HG03095 (cell line): Measurements from ENCODE around the gene XPNPEP1.

Experiments used
- ATAC-seq: cut with Tn5 transposase; IDR thresholded peaks from one replicate; pipeline ENCODE4 v1.9.1; 2021; ENCODE audit warnings: moderate library complexity; ENCODE audit not compliant: unreplicated experiment

The XPNPEP1 gene

GRCh38 chr10:109922976-109923921 lies at the start of gene XPNPEP1:
XPNPEP1 (minus strand) TSS chr10:109923511; CDS start chr10:109923433, 78 bp downstream.
- peak; percentile 97 for ATAC-seq

DNA sequence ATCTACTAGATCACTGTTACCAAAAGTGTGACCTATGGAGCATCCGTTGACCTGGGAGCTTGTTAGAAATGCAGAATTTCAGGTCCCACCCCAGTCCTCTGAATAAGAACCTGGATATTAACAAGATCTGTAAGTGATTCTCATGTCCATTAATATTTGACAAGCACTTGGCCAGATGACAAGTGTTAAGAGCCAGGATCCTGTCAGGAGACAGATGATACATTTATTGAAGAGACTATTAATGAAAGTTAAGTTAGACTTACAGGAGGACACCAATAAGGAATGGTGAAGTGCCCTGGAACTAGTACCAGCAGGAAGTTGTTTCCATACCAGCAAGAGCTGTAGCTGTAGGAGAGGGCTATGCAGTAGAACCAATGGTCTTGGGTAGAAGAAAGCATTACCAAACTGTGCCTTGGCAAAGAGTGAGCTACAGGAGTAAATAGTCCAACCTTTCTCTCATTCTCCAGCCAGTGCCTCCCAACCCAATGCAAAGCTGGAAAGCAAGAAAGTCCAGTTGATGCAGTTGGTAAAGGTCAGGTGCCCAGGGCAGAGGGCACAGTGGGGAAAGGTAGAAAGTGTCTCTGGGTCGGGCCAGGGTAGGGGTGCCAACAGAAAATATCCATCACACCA lies 49.2 kb upstream of the XPNPEP1 start:
- ATAC-seq, result no peak

DNA sequence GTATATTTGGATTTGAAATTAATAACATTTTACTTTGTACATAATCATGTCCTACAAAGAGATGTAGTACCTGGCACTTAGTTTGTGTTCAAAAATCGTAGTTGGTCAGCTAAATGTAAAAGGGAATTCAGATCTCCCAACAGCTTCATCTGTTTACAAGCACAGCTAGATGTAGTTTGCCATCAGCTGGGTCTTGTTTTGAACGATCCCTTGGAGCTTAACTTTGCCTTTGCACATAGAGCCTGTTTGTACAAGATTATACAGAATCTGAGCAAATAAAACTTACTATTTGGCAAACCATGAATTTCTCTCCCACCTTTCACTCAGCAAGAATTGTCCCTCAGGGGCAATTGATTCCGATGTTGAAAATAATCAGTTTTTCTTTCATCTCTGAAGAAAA lies 48.3 kb upstream of the XPNPEP1 start:
- no peak for ATAC-seq

- ATAC-seq, result no peak
Measured at GRCh38 chr10:109969760-109970346, 46.5 kb upstream of the XPNPEP1 start.

- no peak for ATAC-seq
Measured at GRCh38 chr10:109968953-109969759, 45.8 kb upstream of the XPNPEP1 start.

DNA sequence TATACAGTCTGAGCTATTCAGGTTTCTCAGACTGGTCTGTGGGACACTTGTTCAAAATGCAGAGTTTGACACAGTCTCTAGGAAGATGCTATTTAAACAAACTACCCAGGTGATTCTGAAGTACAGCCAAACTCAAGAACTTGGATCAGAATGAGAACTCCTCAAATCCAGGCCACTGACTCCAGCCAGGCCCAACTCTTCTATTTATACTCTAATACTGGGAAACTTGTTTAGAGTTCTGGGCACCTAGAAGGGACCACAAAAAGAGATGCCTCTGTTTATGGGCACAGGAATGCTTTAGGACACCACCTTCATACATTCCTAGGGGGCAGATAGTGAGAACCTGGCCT lies 44.4 kb upstream of the XPNPEP1 start:
- ATAC-seq, result no peak

DNA sequence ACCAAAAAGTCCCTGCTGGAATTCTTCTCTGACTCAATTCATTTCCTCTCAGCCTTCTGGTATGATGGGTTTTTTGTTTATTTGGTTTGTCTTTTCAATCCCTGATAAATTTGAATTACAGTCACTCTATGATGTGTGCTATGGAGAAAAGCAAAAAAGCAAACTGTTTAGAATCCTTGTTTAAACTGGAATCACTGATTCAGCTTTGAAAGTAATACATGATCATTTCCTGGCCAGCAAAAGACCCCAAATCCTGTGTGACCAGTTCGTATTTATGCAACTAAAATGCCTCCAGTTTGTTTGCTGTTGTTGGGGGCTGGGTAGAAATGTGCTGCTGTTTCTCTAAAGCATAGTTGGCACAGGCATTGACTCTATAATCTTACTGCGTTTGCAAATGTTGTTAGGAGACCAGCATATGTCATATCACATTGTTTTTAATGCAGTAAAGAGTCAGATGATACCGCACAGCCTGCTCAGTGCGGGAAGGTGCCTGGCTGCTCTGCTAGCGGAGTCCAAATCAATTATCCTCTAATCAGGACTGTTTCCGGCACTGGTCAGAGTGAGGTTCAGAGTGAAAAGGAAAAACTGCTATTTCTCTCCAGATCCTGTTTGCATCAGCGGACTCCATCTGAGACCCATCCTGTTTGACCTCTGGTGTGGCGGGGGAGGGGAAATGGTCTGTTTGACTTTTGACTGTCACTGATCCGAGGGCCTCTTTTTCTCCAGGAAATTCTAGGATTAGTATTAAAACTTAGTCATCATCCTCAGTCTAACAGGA lies 43.8 kb upstream of the XPNPEP1 start:
- no peak for ATAC-seq

DNA sequence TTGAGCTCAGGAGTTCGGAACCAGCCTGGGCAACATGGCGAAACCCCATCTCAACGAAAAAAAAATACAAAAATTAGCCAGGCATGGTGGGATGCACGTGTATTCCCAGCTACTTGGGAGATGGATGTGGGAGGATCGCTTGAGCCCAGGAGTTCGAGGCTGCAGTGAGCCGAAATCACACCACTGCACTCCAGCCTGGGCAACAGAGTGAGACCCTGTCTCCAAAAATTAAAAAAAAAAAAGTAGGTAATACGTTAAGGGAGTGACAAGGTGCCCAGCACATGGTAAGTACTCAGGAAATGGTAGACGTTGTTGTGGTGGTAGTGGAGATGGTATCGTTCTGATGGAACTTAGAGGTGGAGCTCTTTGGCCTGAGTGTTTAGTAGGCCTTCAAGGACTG lies 41.0 kb upstream of the XPNPEP1 start:
- no peak for ATAC-seq

DNA sequence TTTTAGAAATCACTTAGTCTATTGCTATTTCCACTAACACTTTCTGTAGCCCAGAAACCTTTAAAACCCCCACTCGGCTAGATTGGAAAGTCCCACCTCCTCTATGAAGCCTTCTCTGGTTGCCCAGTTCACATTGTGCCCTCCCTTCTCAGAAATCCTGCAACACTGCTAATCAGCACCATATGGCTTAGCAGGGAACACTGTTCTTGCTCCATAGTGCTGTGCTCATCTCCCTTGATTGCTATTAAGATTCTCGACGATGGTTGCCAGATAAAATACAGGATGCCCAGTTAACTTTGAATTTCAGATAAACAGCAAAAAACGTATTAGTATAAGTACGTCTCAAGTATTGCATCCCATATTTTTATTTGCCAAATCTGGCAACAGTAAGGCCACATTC lies 40.1 kb upstream of the XPNPEP1 start:
- no peak for ATAC-seq

DNA sequence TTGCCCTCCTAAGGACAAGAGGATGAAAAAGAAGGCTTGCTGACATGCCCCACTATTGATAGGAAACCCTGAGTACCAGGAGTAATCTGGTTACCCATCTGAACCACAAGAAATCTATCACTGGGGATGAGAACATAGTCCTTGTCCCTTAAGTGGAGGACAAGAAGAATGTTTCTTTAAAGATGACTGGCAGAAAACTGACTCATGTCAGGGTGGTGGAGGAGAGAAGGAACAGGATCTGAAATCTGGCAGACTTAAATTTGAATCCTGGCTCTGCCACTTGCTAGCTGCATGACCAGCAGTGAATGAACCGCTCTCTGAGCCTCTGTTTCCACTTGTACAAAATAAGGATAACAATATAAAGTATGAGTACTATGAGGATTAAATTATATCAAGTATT lies 38.9 kb upstream of the XPNPEP1 start:
- ATAC-seq, result no peak

DNA sequence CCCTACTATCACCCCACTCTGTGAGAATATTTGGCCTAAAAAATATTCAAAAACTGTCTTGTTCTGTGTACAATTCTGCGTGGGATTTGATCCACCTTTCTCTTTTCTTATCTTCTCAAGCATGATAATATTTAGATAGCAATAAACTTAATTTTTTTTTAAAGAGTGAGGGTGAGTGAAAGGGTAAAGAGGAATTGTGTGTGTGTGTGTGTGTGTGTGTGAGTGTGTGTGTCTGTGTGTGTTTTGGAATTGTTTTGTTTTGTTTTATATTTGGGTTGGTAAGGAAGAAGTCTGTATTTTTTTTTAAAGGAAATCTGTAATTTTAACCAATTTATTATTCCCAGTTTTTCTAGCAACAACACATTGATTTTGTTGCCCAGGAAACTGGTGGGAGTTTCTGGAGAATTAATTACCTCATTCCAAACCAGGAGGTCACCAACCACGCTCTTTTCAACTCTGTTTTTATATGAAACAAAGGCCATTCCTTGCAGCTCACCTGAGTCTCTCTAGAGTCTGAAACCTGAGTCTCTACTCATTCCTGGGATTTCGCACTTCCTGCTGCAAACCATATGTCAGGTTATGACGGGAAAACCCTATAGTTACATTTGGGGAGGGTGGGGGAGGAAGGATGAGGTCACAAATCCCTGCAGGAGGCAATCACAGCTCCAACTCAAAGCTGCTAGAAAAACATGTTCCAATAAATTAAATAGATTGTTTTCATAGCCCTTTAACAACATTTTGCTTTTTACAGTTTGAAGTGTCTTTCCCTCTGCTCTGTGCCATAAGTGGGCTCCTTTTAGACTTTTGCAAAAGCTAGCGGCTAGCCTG lies 38.1 kb upstream of the XPNPEP1 start:
- ATAC-seq, result no peak

DNA sequence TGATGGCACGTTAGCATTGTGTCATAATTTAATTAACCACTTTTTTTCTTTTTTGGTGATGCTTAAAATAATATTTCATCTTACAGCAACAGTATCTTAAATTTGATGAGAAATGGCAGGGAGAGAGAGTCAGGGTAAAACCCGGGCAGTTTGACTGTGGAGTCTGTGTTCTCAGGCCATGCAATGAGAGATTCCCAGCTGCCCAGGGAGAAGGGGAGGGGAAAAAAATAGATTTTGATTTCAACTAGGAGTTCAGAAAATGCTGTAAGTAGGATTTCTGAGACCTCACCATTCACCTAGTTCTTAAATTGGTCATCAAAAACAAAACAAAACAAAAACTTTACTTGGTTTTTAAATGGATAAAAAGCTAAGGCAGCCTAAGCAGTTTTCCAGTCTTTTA lies 37.4 kb upstream of the XPNPEP1 start:
- no peak for ATAC-seq

DNA sequence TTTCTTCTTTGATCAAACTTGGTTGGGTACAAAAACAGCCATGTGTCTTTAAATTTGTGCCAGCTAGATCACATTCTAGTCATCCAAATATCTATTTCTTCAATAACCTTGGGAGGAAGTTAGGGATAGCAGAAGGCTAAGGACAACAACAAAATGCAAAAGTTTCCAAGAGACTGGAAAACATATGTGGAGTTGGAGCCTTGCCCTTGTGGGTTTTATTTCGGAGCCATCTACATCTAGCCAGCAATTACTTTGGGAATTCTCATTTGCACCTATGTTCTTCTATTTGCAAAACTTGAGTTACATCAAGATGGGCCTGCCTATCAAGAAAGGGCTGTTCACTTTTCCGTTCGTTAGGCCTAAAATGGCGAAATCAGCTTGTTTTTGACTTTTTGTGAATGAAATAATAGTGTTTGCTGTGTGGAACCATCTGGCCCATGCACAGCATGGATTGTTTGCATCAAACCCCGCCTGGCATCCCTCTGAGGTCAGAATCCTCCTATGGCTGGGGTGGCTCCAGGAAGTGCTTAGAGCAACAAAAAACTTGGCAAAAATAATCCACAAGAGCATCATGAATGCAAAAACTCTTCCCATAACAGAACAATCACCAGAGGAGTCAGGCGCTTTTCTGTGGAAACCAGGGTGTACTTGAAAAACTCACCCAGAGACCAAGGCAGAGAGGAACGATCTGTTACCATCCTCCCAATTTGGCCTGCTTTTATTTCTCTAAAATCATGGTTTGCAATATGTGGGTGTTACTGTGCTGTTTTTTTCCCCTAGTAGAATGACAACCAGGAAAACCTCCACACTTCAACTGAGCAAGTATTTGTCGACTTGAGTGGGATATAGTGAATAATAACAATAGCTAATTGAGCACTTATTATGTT lies 36.2 kb upstream of the XPNPEP1 start:
- no peak for ATAC-seq

GRCh38 chr10:109958059-109958458 lies 34.7 kb upstream of the XPNPEP1 start:
- ATAC-seq, result no peak

DNA sequence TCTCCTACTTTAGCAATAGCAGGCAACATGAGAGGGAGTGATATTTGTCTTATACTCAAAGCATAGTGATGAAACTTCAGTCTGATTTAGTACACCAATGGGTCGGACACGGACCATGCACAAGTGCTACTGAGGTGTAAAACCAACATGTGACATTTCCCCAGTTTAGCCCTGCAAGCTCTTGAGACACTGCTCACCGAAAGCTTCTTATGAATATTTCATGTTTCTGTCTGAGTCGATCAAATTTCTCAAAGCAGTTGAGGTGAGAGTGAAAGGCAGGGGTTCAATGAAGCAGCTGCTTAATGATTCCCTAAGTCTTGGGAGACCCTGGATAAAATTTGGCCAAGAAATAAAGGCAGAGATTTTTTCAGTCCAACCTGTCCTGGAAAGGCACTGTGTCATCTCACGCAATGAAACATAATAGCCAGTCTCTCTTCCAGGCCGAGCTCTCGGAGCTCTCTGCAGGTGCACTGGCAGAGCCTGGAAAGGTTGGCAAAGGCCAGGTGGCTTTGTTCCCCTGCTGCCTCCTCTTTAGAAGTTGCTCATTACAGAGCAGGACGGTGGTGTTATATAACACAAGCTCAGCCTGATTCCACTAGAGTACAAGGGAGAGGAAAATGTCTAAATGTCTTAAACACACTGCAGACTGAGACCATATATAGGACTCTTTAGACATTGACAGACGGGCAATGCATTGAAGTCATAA lies 33.9 kb upstream of the XPNPEP1 start:
- ATAC-seq, result peak; percentile 96

DNA sequence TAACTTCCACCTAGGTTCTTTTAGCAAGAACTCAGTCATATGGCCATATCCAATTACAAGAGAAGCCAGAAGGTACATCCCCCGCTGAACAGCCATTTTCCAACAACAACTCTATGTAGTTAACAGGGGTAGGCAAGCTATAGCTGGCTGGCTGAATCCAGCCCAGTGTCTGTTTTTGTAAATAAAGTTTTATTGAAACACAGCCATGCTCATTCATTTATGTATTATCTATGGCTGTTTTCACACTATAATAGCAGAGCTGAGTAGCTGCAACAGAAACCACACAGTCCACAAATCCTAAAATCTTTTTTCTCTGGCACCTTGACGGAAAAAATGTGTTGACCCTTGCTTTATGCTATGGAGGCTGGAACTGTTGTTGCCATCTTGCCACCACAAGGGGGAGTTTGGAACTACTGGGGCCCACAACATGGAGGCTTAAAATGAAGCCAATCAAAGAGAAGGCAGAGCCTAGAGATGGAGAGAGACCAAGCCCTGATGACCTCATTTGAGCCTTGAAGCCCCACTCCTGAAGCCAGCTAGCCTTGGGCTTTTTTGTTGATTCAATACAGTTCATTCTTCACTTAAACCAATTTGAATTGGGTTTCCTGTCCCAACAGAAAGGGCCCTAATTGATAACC lies 33.3 kb upstream of the XPNPEP1 start:
- ATAC-seq, result peak; percentile 71

DNA sequence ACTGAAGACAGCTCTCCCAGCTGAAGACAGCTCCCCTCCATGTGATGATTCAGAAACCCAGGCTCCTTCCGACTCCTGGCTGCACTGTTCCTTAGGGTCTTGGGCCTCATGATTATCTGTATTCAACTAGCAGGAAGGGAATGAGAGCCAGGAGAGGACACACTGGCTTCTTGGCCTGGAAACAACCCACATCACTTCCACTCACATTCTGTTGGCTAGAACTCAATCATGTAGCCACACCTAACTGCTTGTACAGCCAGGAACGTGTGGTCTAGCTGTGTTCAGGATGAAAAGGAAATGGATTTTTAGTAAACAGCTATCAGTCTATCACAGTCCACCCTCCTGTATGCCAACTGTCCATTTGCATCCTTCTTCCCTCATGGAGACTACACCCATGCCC lies 30.5 kb upstream of the XPNPEP1 start:
- no peak for ATAC-seq
